Measurements from ENCODE around the gene ROBO1.

DNA sequence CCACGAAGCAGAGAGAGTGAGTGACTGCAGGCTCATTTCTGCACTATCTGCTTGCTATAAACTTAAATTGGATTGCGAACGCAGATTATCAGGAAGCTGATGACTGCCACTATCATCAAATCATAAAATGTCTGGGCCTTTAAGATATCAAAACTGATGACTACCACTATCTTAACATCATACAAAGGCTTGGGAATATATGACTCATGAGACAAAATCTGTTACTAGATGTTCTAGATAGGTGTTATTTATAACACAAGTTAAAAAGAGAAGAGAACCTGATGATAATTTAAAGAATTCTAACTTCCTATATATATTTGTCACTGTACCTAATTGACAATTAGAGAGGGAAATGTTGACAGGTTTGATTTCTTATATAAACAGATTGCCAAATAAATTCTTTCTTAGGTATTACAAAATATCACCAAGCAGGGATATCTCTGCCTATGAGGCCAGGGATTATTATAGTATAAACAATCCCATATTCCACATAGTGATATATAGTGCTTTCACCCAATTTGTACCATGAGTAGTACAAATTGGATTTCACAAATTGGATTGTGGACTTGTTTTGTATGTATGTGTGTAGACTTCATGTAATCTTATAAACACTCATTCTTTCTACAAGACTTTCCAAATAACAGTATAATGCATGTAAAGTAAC lies 1157.2 kb downstream of the ROBO1 start:
- TF ChIP-seq, protein P1, sequence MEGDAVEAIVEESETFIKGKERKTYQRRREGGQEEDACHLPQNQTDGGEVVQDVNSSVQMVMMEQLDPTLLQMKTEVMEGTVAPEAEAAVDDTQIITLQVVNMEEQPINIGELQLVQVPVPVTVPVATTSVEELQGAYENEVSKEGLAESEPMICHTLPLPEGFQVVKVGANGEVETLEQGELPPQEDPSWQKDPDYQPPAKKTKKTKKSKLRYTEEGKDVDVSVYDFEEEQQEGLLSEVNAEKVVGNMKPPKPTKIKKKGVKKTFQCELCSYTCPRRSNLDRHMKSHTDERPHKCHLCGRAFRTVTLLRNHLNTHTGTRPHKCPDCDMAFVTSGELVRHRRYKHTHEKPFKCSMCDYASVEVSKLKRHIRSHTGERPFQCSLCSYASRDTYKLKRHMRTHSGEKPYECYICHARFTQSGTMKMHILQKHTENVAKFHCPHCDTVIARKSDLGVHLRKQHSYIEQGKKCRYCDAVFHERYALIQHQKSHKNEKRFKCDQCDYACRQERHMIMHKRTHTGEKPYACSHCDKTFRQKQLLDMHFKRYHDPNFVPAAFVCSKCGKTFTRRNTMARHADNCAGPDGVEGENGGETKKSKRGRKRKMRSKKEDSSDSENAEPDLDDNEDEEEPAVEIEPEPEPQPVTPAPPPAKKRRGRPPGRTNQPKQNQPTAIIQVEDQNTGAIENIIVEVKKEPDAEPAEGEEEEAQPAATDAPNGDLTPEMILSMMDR (IDR thresholded peaks at IDR 0.05; ENCODE audit: low read length) = no peak
- TF ChIP-seq EZH2 (optimal IDR thresholded peaks at IDR 0.05; ENCODE audit: low read depth, low read length) (no peak), EZH2phosphoT487 (IDR thresholded peaks at IDR 0.05; ENCODE audit: low read length) (no peak)

All from MM.1S (cell line).